ENCODE results near the gene DICER1.
A peak's percentile ranks its signal among the peaks of the same experiment; 100 is the strongest.
"Not testable (repeated sequence)": the region's sequence is repeated elsewhere in the genome, so short reads cannot be mapped to it uniquely, and the experiment has no call there.

DICER1 gene, protein sequence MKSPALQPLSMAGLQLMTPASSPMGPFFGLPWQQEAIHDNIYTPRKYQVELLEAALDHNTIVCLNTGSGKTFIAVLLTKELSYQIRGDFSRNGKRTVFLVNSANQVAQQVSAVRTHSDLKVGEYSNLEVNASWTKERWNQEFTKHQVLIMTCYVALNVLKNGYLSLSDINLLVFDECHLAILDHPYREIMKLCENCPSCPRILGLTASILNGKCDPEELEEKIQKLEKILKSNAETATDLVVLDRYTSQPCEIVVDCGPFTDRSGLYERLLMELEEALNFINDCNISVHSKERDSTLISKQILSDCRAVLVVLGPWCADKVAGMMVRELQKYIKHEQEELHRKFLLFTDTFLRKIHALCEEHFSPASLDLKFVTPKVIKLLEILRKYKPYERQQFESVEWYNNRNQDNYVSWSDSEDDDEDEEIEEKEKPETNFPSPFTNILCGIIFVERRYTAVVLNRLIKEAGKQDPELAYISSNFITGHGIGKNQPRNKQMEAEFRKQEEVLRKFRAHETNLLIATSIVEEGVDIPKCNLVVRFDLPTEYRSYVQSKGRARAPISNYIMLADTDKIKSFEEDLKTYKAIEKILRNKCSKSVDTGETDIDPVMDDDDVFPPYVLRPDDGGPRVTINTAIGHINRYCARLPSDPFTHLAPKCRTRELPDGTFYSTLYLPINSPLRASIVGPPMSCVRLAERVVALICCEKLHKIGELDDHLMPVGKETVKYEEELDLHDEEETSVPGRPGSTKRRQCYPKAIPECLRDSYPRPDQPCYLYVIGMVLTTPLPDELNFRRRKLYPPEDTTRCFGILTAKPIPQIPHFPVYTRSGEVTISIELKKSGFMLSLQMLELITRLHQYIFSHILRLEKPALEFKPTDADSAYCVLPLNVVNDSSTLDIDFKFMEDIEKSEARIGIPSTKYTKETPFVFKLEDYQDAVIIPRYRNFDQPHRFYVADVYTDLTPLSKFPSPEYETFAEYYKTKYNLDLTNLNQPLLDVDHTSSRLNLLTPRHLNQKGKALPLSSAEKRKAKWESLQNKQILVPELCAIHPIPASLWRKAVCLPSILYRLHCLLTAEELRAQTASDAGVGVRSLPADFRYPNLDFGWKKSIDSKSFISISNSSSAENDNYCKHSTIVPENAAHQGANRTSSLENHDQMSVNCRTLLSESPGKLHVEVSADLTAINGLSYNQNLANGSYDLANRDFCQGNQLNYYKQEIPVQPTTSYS (N-terminal part only)

DNA sequence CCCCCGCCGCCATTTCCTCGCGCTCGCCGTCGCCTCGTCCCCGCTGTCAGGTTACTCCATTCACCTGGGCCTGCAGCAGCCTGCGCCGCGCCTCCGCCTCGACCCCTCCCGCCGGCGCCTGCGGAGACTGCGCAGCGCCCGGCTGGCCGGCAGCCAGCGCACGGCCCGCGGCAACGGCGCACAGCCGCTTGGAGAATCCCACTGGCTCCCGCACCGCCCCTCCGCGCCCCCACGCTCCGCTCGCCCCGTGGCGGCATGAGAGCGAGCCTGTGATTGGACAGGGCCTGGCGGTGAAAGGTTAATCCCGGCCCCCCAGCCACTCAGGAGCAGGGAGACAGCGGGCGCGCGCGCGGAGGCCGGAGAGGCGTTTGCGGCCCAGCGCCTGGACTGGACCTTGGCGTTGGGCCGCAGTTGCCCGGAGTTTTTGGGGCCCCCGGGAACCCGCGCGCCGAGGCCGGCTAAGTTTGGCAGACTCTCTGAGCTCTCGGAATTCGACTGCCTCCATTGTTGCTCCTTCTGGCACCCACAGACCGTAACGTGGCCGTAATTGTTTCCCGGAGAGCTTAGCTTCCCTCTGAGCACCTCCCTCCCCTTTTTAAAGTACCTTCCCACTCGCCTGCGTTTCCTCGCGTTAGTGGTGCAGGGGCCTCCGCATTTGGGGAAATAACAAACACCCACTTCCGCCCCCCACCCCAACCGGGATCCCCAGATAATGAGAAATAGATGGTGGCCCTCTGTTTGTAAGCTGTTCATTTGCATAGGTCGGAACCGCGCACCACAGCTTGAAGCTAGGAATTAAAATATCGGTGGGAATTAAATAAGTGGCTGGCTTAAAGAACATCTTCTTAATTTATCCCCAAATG, at the start of gene DICER1:
Gene DICER1, minus strand, starts transcription at position 203 of the 863 bp plus-strand sequence. CDS start 24,071 bp downstream, outside the sequence.
- TF ChIP-seq, protein P1, sequence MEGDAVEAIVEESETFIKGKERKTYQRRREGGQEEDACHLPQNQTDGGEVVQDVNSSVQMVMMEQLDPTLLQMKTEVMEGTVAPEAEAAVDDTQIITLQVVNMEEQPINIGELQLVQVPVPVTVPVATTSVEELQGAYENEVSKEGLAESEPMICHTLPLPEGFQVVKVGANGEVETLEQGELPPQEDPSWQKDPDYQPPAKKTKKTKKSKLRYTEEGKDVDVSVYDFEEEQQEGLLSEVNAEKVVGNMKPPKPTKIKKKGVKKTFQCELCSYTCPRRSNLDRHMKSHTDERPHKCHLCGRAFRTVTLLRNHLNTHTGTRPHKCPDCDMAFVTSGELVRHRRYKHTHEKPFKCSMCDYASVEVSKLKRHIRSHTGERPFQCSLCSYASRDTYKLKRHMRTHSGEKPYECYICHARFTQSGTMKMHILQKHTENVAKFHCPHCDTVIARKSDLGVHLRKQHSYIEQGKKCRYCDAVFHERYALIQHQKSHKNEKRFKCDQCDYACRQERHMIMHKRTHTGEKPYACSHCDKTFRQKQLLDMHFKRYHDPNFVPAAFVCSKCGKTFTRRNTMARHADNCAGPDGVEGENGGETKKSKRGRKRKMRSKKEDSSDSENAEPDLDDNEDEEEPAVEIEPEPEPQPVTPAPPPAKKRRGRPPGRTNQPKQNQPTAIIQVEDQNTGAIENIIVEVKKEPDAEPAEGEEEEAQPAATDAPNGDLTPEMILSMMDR (IDR thresholded peaks at IDR 0.05; ENCODE audit: insufficient read depth, low read depth, low read length, missing control alignments) = no peak
- peak within 1 kb of the TSS; percentile 86 for H3K4me3 ChIP-seq (ENCODE audit: low read depth, low read length)
- peak; percentile 95 for DNase-seq (ENCODE audit: low read depth)

DNA sequence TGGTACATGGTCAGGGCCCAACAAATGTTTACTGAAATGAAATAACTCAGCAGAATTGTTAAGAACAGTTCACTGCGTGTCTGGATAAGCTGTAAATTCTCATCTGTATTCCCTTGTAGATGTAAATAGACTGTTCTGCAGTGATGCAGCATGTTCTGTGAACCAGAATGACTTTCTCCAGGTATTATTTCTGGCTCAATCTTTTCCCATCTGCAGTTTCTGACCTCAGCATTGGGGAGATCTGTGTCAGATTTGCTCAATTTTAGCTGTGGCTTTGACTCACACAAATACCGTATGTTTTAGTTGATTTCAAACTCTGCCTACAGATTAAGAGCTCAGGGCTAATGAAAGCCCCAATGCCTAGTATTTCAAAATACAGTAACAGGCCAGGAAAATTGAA, 49.2 kb upstream of the DICER1 start:
- no peak overlapping the region for H3K4me3 ChIP-seq (ENCODE audit: low read depth, low read length)
- TF ChIP-seq, protein P1 (IDR thresholded peaks at IDR 0.05; ENCODE audit: insufficient read depth, low read depth, low read length, missing control alignments) = no peak
- no peak for DNase-seq (ENCODE audit: low read depth)

DNA sequence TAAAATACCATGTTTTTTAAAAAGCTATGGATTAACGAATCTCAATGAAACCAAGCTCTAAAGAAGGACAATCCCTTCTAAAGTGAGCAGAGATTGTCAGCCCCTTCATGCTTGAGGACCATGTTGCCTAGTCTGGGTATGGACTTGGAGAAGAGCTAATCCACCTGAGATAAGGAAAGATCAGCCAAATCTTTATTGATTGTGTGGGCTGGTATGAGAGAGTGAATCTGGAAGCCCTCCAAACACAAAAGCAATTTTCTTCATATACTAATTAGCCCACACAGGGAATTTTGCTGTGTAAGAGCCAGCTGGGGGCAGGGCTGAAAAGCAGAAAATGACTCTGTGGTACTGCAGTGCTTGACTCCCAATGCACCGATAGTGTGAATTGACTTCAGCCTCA, 47.4 kb upstream of the DICER1 start:
- no peak overlapping the region for H3K4me3 ChIP-seq (ENCODE audit: low read depth, low read length)
- DNase-seq (ENCODE audit: low read depth) = no peak
- TF ChIP-seq, protein P1 (IDR thresholded peaks at IDR 0.05; ENCODE audit: insufficient read depth, low read depth, low read length, missing control alignments) = no peak

DNA sequence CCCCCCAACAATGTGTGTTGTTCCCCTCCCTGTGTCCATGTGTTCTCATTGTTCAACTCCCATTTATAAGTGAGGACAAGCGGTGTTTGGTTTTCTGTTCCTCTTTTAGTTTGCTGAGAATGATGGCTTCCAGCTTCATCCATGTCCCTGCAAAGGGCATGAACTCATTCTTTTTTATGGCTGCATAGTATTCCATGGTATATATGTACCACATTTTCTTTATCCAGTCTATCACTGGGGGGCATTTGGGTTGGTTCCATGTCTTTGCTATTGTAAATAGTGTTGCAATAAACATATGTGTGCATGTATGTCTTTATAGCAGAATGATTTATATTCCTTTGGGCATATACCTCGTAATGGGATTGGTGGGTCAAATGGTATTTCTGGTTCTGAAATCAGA, 44.4 kb upstream of the DICER1 start:
- not testable (repeated sequence) for H3K4me3 ChIP-seq (ENCODE audit: low read depth, low read length); DNase-seq (ENCODE audit: low read depth)

DNA sequence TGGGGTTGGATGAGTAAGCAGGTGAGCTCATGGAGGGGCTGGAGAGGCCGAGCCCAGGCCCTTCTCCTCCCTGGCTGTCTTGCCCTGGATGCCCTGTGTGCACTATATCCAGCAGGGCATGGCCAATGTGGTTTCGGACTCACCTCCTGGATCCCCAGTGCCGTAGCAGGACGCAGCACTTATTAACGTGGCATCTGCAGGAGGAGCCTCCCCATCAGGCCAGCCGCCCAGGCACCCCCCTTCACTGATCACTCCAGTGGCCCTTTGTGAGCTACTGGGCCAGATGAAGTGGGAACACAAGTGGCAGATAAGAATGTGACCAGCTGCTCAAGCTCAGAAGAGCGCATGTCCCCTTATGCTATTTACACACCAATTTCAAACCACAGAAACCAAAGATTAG, 43.1 kb upstream of the DICER1 start:
- TF ChIP-seq, protein P1 (IDR thresholded peaks at IDR 0.05; ENCODE audit: insufficient read depth, low read depth, low read length, missing control alignments) = no peak
- no peak overlapping the region for H3K4me3 ChIP-seq (ENCODE audit: low read depth, low read length)
- DNase-seq (ENCODE audit: low read depth) = no peak

DNA sequence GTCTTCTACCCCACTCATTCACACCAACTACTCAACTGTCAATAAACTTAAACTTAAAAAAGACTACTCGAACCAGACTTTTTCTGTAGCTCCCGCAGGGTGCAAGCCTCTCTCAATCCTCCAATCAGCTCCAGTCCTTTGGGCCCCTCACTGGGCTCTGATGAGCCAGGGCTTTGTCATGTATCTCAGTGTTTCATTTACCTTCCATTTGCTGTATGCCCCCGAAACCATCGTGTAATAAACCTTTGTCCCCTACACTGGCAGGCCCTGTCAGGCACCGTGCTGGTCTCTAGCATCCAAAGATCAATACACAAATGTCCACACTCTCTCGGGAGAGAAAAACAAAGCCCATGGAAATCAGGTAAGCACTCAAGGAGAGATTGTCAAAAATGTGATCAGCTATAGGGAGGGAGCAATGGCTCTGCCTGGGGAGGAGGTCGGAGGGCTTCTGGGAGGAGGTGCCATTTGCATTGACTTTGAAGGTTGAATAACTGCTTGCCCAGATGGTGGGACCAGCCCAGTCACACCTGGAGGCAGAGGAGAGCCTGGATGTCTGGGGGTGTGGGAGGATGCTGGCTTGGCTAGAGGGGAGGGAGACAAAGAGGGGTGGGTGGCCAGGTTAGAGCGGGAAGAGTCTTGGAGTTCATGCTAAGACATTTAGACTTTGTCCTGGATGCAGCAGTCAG, 42.1 kb upstream of the DICER1 start:
- no peak overlapping the region for H3K4me3 ChIP-seq (ENCODE audit: low read depth, low read length)
- DNase-seq (ENCODE audit: low read depth) = no peak
- TF ChIP-seq, protein P1 (IDR thresholded peaks at IDR 0.05; ENCODE audit: insufficient read depth, low read depth, low read length, missing control alignments) = no peak
